Transverse colon (tissue), 4 donors: ENCODE results near the gene SLC2A11. TPM values are rescaled to one million over a fixed set of nuclear protein-coding genes. Genes with fewer than 3 reads are reported as not detected.
"Not testable (repeated sequence)": the region's sequence is repeated elsewhere in the genome, so short reads cannot be mapped to it uniquely, and the experiment has no call there.

ENCODE experiments used
- DNase-seq: peaks from one replicate; pipeline ENCODE4 v3.0.0-alpha.2; 2019
- H3K27ac ChIP-seq, 4 donors: fragments of 200-600 bp; sonication (generic); 2 replicates each; pipeline ENCODE4 v1.5.1; 2016 to 2018; ENCODE audit warnings: inconsistent platforms in 4 of 4
- H3K27me3 ChIP-seq: fragments of 200-600 bp; sonication (generic); 2 replicates; pipeline ENCODE4 v1.5.1; 2017; ENCODE audit warnings: inconsistent platforms
- H3K36me3 ChIP-seq, 4 donors: fragments of 200-600 bp; sonication (generic); 2 replicates each; pipeline ENCODE4 v1.5.1; 2017 to 2019; ENCODE audit warnings: inconsistent platforms in 4 of 4
- H3K4me1 ChIP-seq, 4 donors: fragments of 200-600 bp; sonication (generic); 2 replicates each; pipeline ENCODE4 v1.5.1; 2017 to 2020; ENCODE audit warnings: inconsistent platforms in 4 of 4
- H3K4me3 ChIP-seq, 4 donors: fragments of 200-600 bp; sonication (generic); 1 replicate in 1 of 4; 2 replicates in 3 of 4; pipeline versions ENCODE4 v1.5.1 to v1.6.1; 2017 to 2019; ENCODE audit warnings: inconsistent platforms in 4 of 4
- H3K9me3 ChIP-seq, 2 donors: fragments of 200-600 bp; sonication (generic); 2 replicates each; pipeline ENCODE4 v1.5.1; 2017 to 2019; ENCODE audit warnings: inconsistent platforms in 2 of 2
- EP300 ChIP-seq: sonication (generic); formaldehyde crosslinking; IDR thresholded peaks from one replicate; pipeline ENCODE4 v1.6.1; 2017; ENCODE audit warnings: antibody characterized with exemption, low read depth
- POLR2A ChIP-seq: fragments of 450-650 bp; IDR thresholded peaks from one replicate; pipeline ENCODE4 v1.6.1; 2016; ENCODE audit warnings: antibody characterized with exemption, mild to moderate bottlenecking, moderate library complexity
- POLR2AphosphoS5 ChIP-seq, 3 donors: sonication (generic); formaldehyde crosslinking; IDR thresholded peaks; one replicate each; pipeline ENCODE4 v1.6.1; 2016; ENCODE audit warnings: antibody characterized with exemption in 3 of 3
- WGBS, 2 donors: methylation state at CpG; one replicate each; pipeline ENCODE4 v1.1.5; 2018; ENCODE audit warnings: low coverage in 1 of 2; 5-methylcytosine and 5-hydroxymethylcytosine counted together
- in situ Hi-C, 4 donors: fragments of 200-750 bp; cut with MboI; loops; one replicate each; pipeline versions ENCODE4 v1.15.0 to v1.15.1; 2017; ENCODE audit warnings: low sequenced_read_pairs in 3 of 4, low pct_ligation_motif_present in 1 of 4, low pct_unique_long_range_greater_than_20kb in 1 of 4
- intact Hi-C: fragments of 100-400 bp; cut with DNase I; formaldehyde crosslinking; loops from one replicate; pipeline ENCODE4 v1.15.1; 2023; ENCODE audit warnings: low total_unique reads
- total RNA-seq, 4 donors: library from RNA; depleted of rRNA; stranded (reverse); fragments of >200 nt; gene quantifications; one replicate each; pipeline ENCODE4 v1.1.0, GENCODE V29; 2016
- TF ChIP-seq, protein P1 (sequence below), 5 experiments: fragments of 200-600 bp in 3 of 5; fragments of 450-650 bp in 2 of 5; sonication (generic) in 3 of 5; IDR thresholded peaks; 1 replicate in 2 of 5; 2 replicates in 3 of 5; pipeline ENCODE4 v1.5.1; 2016 to 2017; ENCODE audit warnings: antibody characterized with exemption in 5 of 5, inconsistent platforms in 3 of 5, mild to moderate bottlenecking in 2 of 5, moderate library complexity in 1 of 5

The SLC2A11 gene
- total RNA-seq, 4 donors from 2014 or later = 6.0 to 27.4 (median 13.2) TPM

- intact Hi-C loops (no loop called here), in situ Hi-C loops (loop anchor here in 1 of 4 donors (5.0 kb wide), 1 partner anchor 78 kb away; the partner anchor contains the start of gene MMP11)
- Histone ChIP-seq H3K4me3 (no peak overlapping the region), H3K27me3 (no peaks in the 10 kb centered on the region), H3K27ac (no peak overlapping the region), H3K36me3 (no peaks in the 10 kb centered on the region), H3K4me1 (peaks cover 0 to 16% (median 10%) of the 10 kb centered on the region in 4 donors), H3K9me3 (no peaks in the 10 kb centered on the region)
- 50 to 67% methylated on average over 3 to 15 of the region's 16 CpGs for WGBS, 2 donors
- TF ChIP-seq, protein P1, sequence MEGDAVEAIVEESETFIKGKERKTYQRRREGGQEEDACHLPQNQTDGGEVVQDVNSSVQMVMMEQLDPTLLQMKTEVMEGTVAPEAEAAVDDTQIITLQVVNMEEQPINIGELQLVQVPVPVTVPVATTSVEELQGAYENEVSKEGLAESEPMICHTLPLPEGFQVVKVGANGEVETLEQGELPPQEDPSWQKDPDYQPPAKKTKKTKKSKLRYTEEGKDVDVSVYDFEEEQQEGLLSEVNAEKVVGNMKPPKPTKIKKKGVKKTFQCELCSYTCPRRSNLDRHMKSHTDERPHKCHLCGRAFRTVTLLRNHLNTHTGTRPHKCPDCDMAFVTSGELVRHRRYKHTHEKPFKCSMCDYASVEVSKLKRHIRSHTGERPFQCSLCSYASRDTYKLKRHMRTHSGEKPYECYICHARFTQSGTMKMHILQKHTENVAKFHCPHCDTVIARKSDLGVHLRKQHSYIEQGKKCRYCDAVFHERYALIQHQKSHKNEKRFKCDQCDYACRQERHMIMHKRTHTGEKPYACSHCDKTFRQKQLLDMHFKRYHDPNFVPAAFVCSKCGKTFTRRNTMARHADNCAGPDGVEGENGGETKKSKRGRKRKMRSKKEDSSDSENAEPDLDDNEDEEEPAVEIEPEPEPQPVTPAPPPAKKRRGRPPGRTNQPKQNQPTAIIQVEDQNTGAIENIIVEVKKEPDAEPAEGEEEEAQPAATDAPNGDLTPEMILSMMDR (IDR thresholded peaks at IDR 0.05) = no peak
- TF ChIP-seq EP300 (no peak), POLR2AphosphoS5 (IDR thresholded peaks at IDR 0.05) (no peak), POLR2A (no peak)
- DNase-seq = no peak
Observed at GRCh38 chr22:23850136-23850611, 7.5 kb upstream of the SLC2A11 start.

GRCh38 chr22:23856721-23857605 is 712 bp upstream of the SLC2A11 start:
- H3K27me3 ChIP-seq = no peaks in the 10 kb centered on the region
- in situ Hi-C loops = no loop called here
- H3K4me3 ChIP-seq = peak overlapping the region; percentile 55 to 92 (median 64)
- WGBS, 2 donors = 0 to 3% methylated on average over 13 to 40 of the region's 58 CpGs
- H3K36me3 ChIP-seq = no peaks in the 10 kb centered on the region
- TF ChIP-seq POLR2AphosphoS5 (IDR thresholded peaks at IDR 0.05) = no peak
- TF ChIP-seq, protein P1 (IDR thresholded peaks at IDR 0.05) = peak in 3 of 5 experiments; percentile 13 to 44 (median 32)
- TF ChIP-seq POLR2A = no peak
- TF ChIP-seq EP300 = no peak
- intact Hi-C loops = no loop called here
- peak overlapping the region; percentile 92 to 98 (median 97) for H3K27ac ChIP-seq
- H3K9me3 ChIP-seq = no peaks in the 10 kb centered on the region
- peak; percentile 60 for DNase-seq
- peaks cover 0 to 23% (median 16%) of the 10 kb centered on the region in 4 donors for H3K4me1 ChIP-seq

DNA sequence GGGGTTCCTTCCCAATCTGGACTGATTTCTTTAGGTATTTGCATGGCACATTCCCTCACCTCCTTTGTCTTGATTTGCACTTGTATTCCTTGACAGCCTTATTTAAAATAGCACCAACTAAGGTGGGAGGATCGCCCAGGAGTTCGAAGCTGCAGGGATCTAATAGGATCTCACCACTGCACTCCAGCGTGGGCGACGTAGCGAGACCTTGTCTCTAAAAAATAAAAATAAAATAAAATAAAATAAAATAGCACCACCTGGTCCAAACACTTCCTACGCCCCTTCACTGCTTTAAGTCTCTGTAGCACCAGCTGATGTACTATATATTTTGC is 775 bp downstream of the SLC2A11 start:
- 65% methylated on average over 7 of the region's 7 CpGs; no CpG with 5 or more reads in 1 of the 2 donors for WGBS, 2 donors
- Histone ChIP-seq H3K4me1 (peaks cover 0 to 23% (median 16%) of the 10 kb centered on the region in 4 donors), H3K4me3 (peak overlapping the region in 3 of 4 donors; percentile 55 to 92 (median 61)), H3K36me3 (no peaks in the 10 kb centered on the region), H3K27me3 (no peaks in the 10 kb centered on the region), H3K27ac (peak overlapping the region; percentile 92 to 98 (median 97)), H3K9me3 (no peaks in the 10 kb centered on the region)
- TF ChIP-seq, protein P1 (IDR thresholded peaks at IDR 0.05) = peak in 1 of 5 experiments; percentile 20
- no peak for TF ChIP-seq EP300
- TF ChIP-seq POLR2A = no peak
- in situ Hi-C loops = no loop called here
- intact Hi-C loops = no loop called here
- DNase-seq = no peak

DNA sequence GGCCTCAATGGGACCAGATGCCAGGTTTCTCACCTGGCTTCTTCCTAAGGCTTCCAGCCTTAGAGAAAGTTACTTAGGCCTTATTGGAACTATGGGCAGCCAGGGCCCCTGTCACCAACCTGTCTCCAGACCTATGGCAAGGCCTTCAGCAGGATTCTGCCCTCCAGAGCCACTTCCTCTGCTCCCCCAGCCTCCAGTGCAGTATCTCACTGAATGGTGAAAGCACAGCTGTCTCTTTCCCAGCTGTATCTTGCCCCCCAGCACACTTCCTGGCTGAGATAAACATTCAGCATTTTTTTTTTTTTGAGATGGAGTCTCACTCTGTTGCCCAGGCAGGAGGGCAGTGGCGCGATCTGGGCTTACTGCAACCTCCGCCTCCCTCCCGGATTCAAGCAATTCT is 1.5 kb downstream of the SLC2A11 start:
- Histone ChIP-seq H3K4me3 (no peak overlapping the region), H3K36me3 (no peaks in the 10 kb centered on the region), H3K27ac (no peak overlapping the region), H3K4me1 (peaks cover 0 to 23% (median 16%) of the 10 kb centered on the region in 4 donors), H3K27me3 (no peaks in the 10 kb centered on the region), H3K9me3 (no peaks in the 10 kb centered on the region)
- 88 to 95% methylated on average over 4 of the region's 4 CpGs for WGBS, 2 donors
- in situ Hi-C loops = no loop called here
- intact Hi-C loops = no loop called here
- DNase-seq = no peak
- TF ChIP-seq POLR2A (no peak), POLR2AphosphoS5 (IDR thresholded peaks at IDR 0.05) (no peak), EP300 (no peak)
- TF ChIP-seq, protein P1 (IDR thresholded peaks at IDR 0.05) = no peak

GRCh38 chr22:23860187-23860586 is 2.5 kb downstream of the SLC2A11 start:
- DNase-seq, H3K27ac ChIP-seq, in situ Hi-C loops, H3K4me3 ChIP-seq, H3K9me3 ChIP-seq, H3K36me3 ChIP-seq, H3K27me3 ChIP-seq, intact Hi-C loops: not testable (repeated sequence)
- peaks cover 0 to 23% (median 16%) of the 10 kb centered on the region in 4 donors for H3K4me1 ChIP-seq
- 91 to 100% methylated on average over 3 to 8 of the region's 8 CpGs for WGBS, 2 donors
